Loucy (cell line): ENCODE data around the gene ZNF142.

Experiments
- H2AFZ ChIP-seq: fragments of 200-600 bp; sonication (generic); 2 replicates; pipeline ENCODE4 v1.6.0; 2016; ENCODE audit warnings: antibody characterized with exemption, mild to moderate bottlenecking, low read length, moderate library complexity
- H3F3A ChIP-seq: fragments of 200-600 bp; 2 replicates; pipeline ENCODE4 v1.6.0; 2016; ENCODE audit warnings: antibody characterized with exemption, low read depth, mild to moderate bottlenecking
- H3K27me3 ChIP-seq: fragments of 200-600 bp; sonication (generic); 2 replicates; pipeline ENCODE4 v1.6.1; 2014; ENCODE audit warnings: low read length, mild to moderate bottlenecking; ENCODE audit not compliant: insufficient read depth, poor library complexity, severe bottlenecking
- H3K36me3 ChIP-seq: fragments of 200-600 bp; sonication (generic); 2 replicates; pipeline ENCODE4 v1.6.1; 2016; ENCODE audit warnings: low read length; ENCODE audit not compliant: insufficient read depth
- H3K4me1 ChIP-seq: fragments of 200-600 bp; sonication (generic); 2 replicates; pipeline ENCODE4 v1.5.1; 2014; ENCODE audit warnings: low read length, mild to moderate bottlenecking; ENCODE audit not compliant: insufficient read depth, poor library complexity, severe bottlenecking
- H3K4me2 ChIP-seq: fragments of 200-600 bp; sonication (generic); 2 replicates; pipeline ENCODE4 v1.6.0; 2014; ENCODE audit warnings: antibody characterized with exemption, low read length, low read depth, mild to moderate bottlenecking; ENCODE audit not compliant: poor library complexity, severe bottlenecking
- H3K4me3 ChIP-seq: fragments of 200-600 bp; sonication (generic); 2 replicates; pipeline ENCODE4 v1.5.1; 2014; ENCODE audit warnings: low read length, mild to moderate bottlenecking, mixed read lengths; ENCODE audit not compliant: poor library complexity, severe bottlenecking
- H3K79me2 ChIP-seq: fragments of 200-600 bp; sonication (generic); 2 replicates; pipeline ENCODE4 v1.6.1; 2014; ENCODE audit warnings: low read length; ENCODE audit not compliant: insufficient read depth
- H3K9ac ChIP-seq: fragments of 200-600 bp; sonication (generic); 2 replicates; pipeline ENCODE4 v1.6.0; 2014; ENCODE audit warnings: mild to moderate bottlenecking, low read depth, low read length, moderate library complexity; ENCODE audit not compliant: poor library complexity, severe bottlenecking
- H3K9me2 ChIP-seq: fragments of 200-600 bp; sonication (generic); replicated peaks from 2 replicates; pipeline ENCODE4 v1.6.1; 2016; ENCODE audit warnings: low read depth, low read length, mixed read lengths
- H3K9me3 ChIP-seq: fragments of 200-600 bp; sonication (generic); 2 replicates; pipeline ENCODE4 v1.6.1; 2014; ENCODE audit warnings: mild to moderate bottlenecking, antibody characterized with exemption, low read length, low read depth; ENCODE audit not compliant: insufficient read depth
- H4K20me1 ChIP-seq: fragments of 200-600 bp; sonication (generic); 2 replicates; pipeline ENCODE4 v1.6.0; 2014; ENCODE audit warnings: antibody characterized with exemption, low read length, mild to moderate bottlenecking; ENCODE audit not compliant: insufficient read depth, poor library complexity, severe bottlenecking
- CTCF ChIP-seq: fragments of 200-600 bp; sonication (generic); conservative IDR thresholded peaks from 2 replicates; pipeline ENCODE4 v1.5.1; 2014; ENCODE audit warnings: mild to moderate bottlenecking, antibody characterized with exemption, low read length
- EZH2phosphoT487 ChIP-seq: fragments of 200-600 bp; IDR thresholded peaks from 2 replicates; pipeline ENCODE4 v1.6.1; 2018; ENCODE audit warnings: antibody characterized with exemption, mild to moderate bottlenecking, moderate library complexity, borderline replicate concordance

ZNF142 gene

GRCh38 chr2:218659258-218659987 lies at the start of gene ZNF142, which contains the start of gene BCS1L:
Gene ZNF142 (minus strand): TSS chr2:218659623. CDS start chr2:218656429, 3,194 bp downstream.
Gene BCS1L (plus strand): TSS chr2:218659683. CDS start chr2:218660988, 1,305 bp downstream.
- Histone ChIP-seq H2AFZ (peak within 1 kb of the TSS; percentile 98), H3K9me2 (no peaks in the 10 kb centered on the region), H3F3A (no peaks in the 10 kb centered on the region), H3K4me1 (peaks cover 17% of the 10 kb centered on the region), H3K4me3 (peak within 1 kb of the TSS; percentile 96), H3K4me2 (peak within 1 kb of the TSS; percentile 85), H3K9me3 (no peaks in the 10 kb centered on the region), H3K9ac (peak within 1 kb of the TSS; percentile 81), H3K79me2 (peaks cover 35% of the 10 kb centered on the region), H3K36me3 (peaks cover 29% of the 10 kb centered on the region; the same call in 1 of the 2 replicates), H4K20me1 (peaks cover 4% of the 10 kb centered on the region), H3K27me3 (no peaks in the 10 kb centered on the region)
- TF ChIP-seq EZH2phosphoT487, result no peak
- TF ChIP-seq CTCF, result no peak

- Histone ChIP-seq H3K4me3 (no peak overlapping the region), H3K4me2 (no peak overlapping the region), H3K9ac (no peak overlapping the region), H3K36me3 (no peaks in the 10 kb centered on the region), H3K4me1 (peaks cover 17% of the 10 kb centered on the region), H3K27me3 (no peaks in the 10 kb centered on the region), H2AFZ (no peak overlapping the region), H3K79me2 (peaks cover 22% of the 10 kb centered on the region), H4K20me1 (peaks cover 9% of the 10 kb centered on the region), H3F3A (no peaks in the 10 kb centered on the region), H3K9me3 (no peaks in the 10 kb centered on the region), H3K9me2 (no peaks in the 10 kb centered on the region)
- TF ChIP-seq CTCF, result no peak
- TF ChIP-seq EZH2phosphoT487, result no peak
Observed at GRCh38 chr2:218708086-218708485, 48.7 kb upstream of the ZNF142 start.

GRCh38 chr2:218703341-218703740 lies 43.9 kb upstream of the ZNF142 start:
- no peaks in the 10 kb centered on the region for H3K27me3 ChIP-seq
- H3K36me3 ChIP-seq, result no peaks in the 10 kb centered on the region
- H3K4me3 ChIP-seq, result no peak overlapping the region
- H3K4me2 ChIP-seq, result no peak overlapping the region
- no peaks in the 10 kb centered on the region for H3K9me3 ChIP-seq
- H2AFZ ChIP-seq, result no peak overlapping the region
- H3K9me2 ChIP-seq, result no peaks in the 10 kb centered on the region
- H3F3A ChIP-seq, result no peaks in the 10 kb centered on the region
- no peak overlapping the region for H3K9ac ChIP-seq
- H3K79me2 ChIP-seq, result no peaks in the 10 kb centered on the region
- no peaks in the 10 kb centered on the region for H3K4me1 ChIP-seq
- no peak for TF ChIP-seq EZH2phosphoT487
- TF ChIP-seq CTCF, result no peak
- no peaks in the 10 kb centered on the region for H4K20me1 ChIP-seq
